Mononuclear cell (primary cell): ENCODE results near the gene SUCLG2. TPM values are rescaled to one million over a fixed set of nuclear protein-coding genes. Genes with fewer than 3 reads are reported as not detected.
"Not testable (repeated sequence)": the region's sequence is repeated elsewhere in the genome, so short reads cannot be mapped to it uniquely, and the experiment has no call there.

ENCODE experiments used
- H3K27me3 ChIP-seq: 2 replicates; pipeline ENCODE4 v1.6.0; 2011; ENCODE audit warnings: low read length, control low read depth; ENCODE audit not compliant: insufficient read depth
- H3K4me1 ChIP-seq: 2 replicates; pipeline ENCODE4 v1.5.1; 2011; ENCODE audit warnings: mild to moderate bottlenecking, low read length, control low read depth; ENCODE audit not compliant: insufficient read depth
- H3K4me3 ChIP-seq: 2 replicates; pipeline ENCODE4 v1.5.1; 2011; ENCODE audit warnings: mild to moderate bottlenecking, low read length, moderate library complexity
- H3K9me3 ChIP-seq: 2 replicates; pipeline ENCODE4 v1.5.1; 2011; ENCODE audit warnings: low read depth, mild to moderate bottlenecking, control low read depth, low read length
- total RNA-seq: library from RNA; depleted of rRNA; stranded (reverse); fragments of >200 nt; gene quantifications from one replicate; pipeline ENCODE4 v1.2.3, GENCODE V29; 2012

The SUCLG2 gene
- total RNA-seq, 1 donor: 63.8 TPM

DNA sequence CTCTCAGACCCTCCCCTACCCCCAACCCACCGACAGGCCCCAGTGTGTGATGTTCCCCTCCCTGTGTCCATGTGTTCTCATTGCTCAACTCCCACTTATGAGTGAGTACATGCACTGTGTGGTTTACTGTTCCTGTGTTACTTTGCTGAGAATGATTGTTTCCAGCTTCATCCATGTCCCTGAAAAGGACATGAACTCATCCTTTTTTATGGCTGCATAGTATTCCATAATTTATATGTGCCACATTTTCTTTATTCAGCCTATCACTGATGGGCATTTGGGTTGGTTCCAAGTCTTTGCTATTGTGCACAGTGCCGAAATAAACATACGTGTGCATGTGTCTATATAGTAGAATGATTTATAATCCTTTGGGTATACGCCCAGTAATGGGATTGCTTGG, 117.2 kb downstream of the SUCLG2 start:
- not testable (repeated sequence) for H3K9me3 ChIP-seq, H3K4me3 ChIP-seq, H3K27me3 ChIP-seq, H3K4me1 ChIP-seq

DNA sequence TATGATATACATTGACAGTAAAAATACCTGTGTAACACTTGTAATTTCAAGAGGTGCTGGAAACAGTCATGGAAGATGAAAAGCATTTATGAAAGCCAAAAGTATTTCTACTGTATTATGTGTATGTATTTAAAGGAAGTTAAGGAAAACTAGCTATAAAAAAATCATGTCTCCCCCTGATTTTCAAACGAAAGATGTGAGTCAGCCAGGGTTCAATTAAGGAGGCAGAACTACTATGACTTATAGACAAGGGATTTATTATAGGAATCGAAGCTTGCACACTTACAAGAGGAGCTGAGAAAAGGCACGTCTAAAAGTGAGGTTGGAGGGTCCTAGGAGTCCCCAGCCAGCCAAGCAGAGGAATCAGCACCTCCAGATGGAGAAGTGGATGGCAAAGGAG, 119.4 kb downstream of the SUCLG2 start:
- Histone ChIP-seq H3K4me3 (no peak overlapping the region), H3K4me1 (no peaks in the 10 kb centered on the region), H3K9me3 (no peaks in the 10 kb centered on the region), H3K27me3 (no peaks in the 10 kb centered on the region)

DNA sequence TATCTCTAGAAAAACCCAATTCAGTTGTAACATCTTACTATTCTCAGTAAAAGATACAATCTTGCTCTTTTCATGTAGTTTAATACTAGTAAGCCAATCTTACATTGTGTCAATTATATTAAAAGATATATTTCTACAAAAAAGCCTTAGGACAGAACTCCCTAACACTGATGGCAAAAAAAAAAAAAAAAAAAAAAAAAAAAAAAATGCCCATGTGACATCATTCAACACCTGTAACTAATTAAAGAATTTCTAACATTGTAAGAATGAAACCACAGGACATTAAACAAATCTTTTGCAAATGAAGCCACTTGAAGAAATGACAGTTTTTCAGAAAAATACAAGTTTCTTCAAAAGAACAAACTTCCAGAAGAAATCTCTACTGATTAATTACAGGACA, 119.8 kb downstream of the SUCLG2 start:
- no peak overlapping the region for H3K4me3 ChIP-seq
- H3K9me3 ChIP-seq: no peaks in the 10 kb centered on the region
- H3K4me1 ChIP-seq: no peaks in the 10 kb centered on the region
- H3K27me3 ChIP-seq: no peaks in the 10 kb centered on the region

DNA sequence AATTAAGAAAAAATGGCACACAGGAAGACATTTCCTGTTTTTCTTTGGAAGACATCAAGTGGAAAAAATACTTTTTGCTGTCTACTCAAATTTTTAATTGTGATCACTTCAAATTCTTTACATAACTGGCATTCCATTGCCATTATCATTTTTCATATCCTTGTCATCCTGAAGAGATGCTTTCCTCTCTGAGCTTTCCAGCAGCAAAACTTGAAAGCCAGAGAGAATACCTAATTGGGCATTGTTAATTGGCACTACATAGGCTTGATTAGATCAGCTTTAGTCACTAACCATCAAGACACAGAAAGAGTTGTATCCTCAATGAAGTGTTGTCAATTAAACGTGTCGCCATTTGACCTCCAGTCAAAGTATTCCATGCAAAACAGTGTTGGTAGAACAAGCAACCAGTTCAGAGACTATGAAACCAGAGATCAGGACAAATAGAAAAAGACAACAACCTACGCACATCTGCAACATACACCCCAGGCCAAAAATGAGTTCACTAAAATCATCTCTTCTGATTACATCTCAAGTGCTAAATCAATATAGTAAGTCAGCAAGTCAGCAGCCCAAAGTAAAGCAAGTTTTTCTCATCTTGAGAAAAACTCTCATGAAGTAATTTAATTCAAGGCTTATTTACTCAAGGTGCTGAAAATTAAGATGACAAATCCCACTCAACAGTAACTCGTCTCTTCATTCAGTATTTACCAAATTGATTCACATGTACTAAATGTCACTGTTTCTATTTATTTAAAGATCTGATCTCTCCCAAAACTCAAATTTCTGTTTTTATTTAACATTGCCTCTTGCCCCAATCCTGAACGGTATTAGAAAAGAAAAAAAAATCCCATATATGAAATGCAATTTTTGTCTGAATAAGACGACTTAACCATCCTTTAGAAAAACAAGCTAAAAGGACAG, 123.0 kb downstream of the SUCLG2 start:
- Histone ChIP-seq H3K27me3 (no peaks in the 10 kb centered on the region), H3K9me3 (no peaks in the 10 kb centered on the region), H3K4me1 (no peaks in the 10 kb centered on the region), H3K4me3 (no peak overlapping the region)

DNA sequence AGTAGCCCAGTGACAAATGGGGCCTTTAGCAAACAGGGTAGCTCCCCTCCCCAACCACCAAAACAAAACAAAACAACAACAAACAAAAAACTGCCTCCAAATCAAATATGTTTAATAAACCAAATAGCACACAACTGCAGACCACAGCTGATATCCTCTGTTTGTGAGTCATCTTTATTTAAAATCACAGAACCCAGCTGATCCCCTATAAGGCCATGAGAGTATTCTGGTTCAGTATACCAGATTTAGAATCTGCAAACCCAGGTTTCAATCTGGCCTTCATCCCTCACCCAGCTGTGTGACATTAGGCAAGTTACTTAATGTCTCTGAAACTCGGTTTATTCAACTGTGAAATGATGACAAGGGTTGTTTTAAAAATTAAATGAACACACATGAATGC, 124.5 kb downstream of the SUCLG2 start:
- no peaks in the 10 kb centered on the region for H3K27me3 ChIP-seq
- H3K9me3 ChIP-seq: no peaks in the 10 kb centered on the region
- H3K4me1 ChIP-seq: no peaks in the 10 kb centered on the region
- no peak overlapping the region for H3K4me3 ChIP-seq

DNA sequence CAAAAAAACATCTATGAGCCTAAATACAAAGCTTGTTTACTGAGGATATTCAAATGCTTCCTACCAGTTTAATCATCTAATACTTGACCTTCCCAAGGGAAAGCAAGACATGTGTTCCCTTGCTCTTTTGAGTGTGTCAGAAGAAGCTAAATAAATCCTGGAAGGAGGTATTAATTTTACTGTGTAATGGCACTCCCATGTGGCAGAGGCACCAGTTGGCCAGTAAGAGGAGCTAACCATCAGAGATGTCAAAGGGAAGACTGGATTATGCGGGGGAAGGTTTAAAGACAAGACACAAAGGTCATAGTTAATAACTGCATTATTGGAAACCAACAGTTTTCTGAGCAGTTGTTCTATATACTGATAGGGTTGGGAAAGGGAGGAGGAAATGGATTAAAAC, 125.1 kb downstream of the SUCLG2 start:
- no peak overlapping the region for H3K4me3 ChIP-seq
- H3K9me3 ChIP-seq: no peaks in the 10 kb centered on the region
- H3K4me1 ChIP-seq: no peaks in the 10 kb centered on the region
- no peaks in the 10 kb centered on the region for H3K27me3 ChIP-seq

DNA sequence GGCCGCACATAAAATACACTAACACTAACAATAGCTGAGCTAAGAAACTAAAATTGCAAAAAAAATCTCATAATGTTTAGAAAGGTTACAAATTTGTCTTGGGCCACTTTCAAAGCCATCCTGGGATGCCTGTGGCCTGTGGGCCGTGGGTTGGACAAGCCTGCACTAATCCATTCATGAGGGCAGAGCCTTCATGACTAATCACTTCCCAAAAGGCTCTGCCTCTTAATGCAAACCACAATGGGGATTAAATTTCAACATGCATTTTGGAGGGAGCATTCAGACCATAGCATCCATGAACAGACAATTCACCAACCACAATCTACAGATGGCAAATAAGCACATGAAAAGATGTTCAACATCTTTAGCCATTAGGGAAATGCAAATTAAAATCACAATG, 128.2 kb downstream of the SUCLG2 start:
- Histone ChIP-seq H3K4me3 (no peak overlapping the region), H3K4me1 (no peaks in the 10 kb centered on the region), H3K9me3 (no peaks in the 10 kb centered on the region), H3K27me3 (no peaks in the 10 kb centered on the region)

DNA sequence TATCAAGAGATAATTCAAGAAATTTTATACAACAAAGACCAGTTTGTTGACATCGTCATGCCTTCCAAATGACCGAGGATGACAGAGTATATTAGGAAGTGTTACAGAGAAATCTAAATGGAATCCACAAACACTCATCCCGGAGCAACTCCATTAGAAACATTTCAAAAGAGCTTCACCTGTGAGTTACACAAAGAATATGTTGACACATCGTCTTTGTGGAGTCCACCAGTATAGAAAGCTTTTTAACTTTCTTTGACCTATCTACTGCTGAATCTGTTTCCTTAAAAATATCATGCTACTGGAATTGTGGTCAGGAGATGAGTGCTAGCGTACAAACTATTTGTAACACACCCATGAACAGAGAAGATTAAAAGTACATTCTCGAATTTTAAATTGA, 130.4 kb downstream of the SUCLG2 start:
- no peak overlapping the region for H3K4me3 ChIP-seq
- no peaks in the 10 kb centered on the region for H3K27me3 ChIP-seq
- H3K4me1 ChIP-seq: no peaks in the 10 kb centered on the region
- no peaks in the 10 kb centered on the region for H3K9me3 ChIP-seq

DNA sequence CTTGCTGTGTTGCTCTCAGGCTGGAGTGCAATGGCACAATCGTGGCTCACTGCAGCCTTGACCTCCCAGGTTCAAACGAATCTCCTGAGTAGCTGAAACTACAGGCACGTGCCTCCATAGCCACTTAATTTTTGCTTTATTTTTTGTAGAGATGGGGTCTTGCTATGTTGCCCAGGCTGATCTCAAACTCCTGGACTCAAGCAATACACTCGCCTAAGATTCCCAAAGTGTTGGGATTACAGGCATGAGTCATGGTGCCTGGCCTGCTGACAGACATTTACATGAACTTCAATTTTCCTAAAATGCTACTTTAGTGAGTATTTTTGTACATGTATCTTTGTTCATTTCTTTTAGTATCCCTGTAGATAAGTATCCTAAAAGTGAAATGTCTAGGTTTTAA, 132.3 kb downstream of the SUCLG2 start:
- no peak overlapping the region for H3K4me3 ChIP-seq
- H3K4me1 ChIP-seq: no peaks in the 10 kb centered on the region
- H3K27me3 ChIP-seq: no peaks in the 10 kb centered on the region
- no peaks in the 10 kb centered on the region for H3K9me3 ChIP-seq

DNA sequence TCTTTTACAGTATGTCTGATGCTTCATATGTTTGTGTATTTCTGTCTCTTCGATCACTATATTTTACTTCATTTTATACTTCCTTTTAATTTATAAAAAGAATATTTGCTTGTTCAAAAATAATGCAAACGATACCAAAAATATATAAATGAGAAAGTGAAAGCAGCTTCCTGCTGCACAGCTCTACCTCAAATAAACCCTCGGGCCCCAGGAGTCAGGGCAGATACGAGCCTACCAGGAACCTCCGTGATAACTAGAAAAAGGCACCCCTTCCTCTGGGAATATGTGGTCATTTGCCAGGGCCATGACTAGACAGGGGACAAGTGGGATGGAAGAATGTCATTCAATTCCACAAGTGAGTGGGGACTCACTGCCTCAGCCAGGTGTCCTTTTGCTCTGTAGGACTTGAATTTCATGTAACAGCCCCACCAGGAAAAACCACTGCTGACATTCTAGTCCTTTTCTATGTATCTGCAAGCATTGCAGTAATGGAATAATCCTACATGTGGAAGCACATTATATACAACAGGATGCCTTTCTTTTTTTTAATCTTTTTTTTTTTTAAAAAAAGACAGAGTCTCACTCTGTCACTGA, 133.3 kb downstream of the SUCLG2 start:
- Histone ChIP-seq H3K9me3 (no peaks in the 10 kb centered on the region), H3K4me3 (no peak overlapping the region), H3K4me1 (no peaks in the 10 kb centered on the region), H3K27me3 (no peaks in the 10 kb centered on the region)

DNA sequence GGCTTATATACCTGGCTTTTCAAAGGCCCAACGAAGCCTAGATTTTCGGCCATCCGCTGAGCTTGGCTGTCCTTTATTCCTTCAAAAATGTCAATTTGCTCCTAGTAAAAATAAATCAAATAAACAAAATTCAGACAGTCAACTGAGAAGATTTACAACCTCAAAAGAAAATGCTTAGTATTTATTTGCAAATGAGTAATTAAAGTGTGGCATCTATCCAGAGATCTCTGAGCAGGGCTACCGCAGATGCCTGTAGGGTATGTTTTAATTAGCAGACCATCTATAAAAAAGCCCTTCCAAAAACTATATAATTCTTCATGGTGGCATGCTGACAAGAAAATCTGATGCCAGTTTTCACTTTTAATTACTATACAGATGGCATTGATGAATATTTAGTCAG, 136.2 kb downstream of the SUCLG2 start:
- Histone ChIP-seq H3K27me3 (no peaks in the 10 kb centered on the region), H3K4me3 (no peak overlapping the region), H3K4me1 (no peaks in the 10 kb centered on the region), H3K9me3 (no peaks in the 10 kb centered on the region)

DNA sequence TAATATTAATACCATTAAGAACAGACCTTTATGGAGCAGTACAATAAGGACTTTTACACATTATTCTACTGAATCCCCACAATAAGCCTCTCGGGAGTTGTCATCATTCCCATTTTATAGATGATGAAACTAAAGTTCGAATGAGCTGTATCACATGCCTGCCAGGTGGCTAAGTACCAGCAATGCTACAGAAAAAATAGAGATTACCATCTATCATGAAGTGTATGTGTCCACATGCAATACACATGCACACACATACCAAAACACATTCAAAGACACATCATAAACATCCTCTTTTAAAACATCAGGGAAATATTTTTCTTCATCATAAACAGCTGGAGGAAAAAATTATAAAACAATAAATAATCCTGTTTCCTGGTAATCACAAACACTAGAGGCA, 136.6 kb downstream of the SUCLG2 start:
- Histone ChIP-seq H3K4me1 (no peaks in the 10 kb centered on the region), H3K9me3 (no peaks in the 10 kb centered on the region), H3K27me3 (no peaks in the 10 kb centered on the region), H3K4me3 (no peak overlapping the region)

DNA sequence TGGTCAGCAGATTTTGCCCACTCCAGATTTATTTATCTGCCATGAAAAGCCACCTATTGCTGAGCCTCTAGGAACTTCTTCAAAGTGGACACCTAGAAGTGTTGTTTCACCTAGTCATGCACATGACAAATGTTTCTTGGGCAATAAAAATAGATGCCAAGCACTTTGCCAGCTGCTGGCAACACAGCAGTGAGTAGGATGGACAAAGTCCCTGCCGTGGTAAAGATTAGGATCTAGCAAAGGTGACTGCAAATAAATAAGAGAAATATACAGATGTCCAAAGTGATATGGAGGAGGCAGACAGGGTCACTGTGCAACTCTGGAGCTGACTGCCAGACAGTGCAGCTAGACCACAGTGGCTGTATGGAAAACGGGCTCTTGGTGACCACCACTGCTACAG, 137.9 kb downstream of the SUCLG2 start:
- Histone ChIP-seq H3K4me1 (no peaks in the 10 kb centered on the region), H3K9me3 (no peaks in the 10 kb centered on the region), H3K4me3 (no peak overlapping the region), H3K27me3 (no peaks in the 10 kb centered on the region)

DNA sequence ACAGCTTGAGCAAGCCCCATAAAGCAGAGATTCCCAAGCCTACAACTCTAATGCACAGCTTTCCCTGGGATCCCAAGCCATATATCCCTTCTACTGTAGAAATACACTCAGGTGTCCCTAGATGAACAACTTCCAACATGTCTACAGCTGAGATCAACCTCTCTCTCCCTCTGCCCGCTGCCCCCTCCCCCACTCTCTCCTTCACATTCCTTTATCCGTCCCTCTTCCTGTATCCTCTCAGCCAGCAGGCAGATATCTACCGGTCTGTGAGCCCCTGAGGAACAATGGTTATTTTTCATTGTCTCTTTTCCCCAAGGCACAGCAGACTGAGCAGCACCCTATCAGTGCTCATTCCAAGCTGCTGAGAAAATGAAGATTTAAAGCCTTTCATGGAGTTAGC, 138.6 kb downstream of the SUCLG2 start:
- Histone ChIP-seq H3K4me3 (no peak overlapping the region), H3K27me3 (no peaks in the 10 kb centered on the region), H3K4me1 (no peaks in the 10 kb centered on the region), H3K9me3 (no peaks in the 10 kb centered on the region)

DNA sequence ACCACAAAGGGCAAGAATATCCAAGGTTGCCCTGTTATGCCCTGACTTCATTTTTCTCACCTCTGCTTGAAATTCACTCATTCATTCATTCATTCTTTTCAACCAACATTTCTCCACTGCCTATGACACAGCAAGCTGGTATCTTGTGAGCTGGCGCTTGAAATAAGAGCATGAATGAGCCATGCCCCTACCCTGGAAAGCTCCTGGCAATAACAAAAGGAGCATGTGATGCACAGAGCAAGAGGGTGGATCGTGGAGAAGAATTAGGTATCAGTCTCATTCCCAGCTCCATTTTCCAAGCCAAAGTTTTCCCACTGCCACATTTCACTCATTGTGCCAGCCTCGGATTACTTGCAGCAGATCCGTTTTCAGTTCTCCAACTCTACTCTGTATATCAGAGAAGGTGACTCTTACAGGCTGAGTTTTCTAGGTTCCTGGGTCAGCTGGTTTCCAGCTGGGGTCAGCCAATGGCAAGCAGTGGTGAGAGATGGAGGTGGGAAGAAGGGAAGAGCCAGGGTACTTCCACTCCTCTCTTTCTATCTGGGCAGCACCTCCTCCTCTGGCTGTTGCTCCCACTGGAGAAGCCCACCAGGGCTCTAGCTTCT, 144.8 kb downstream of the SUCLG2 start:
- Histone ChIP-seq H3K4me1 (no peaks in the 10 kb centered on the region), H3K4me3 (no peak overlapping the region), H3K9me3 (no peaks in the 10 kb centered on the region), H3K27me3 (no peaks in the 10 kb centered on the region)
